ENCODE measurements around the gene TCF19. TPM values are rescaled to one million over a fixed set of nuclear protein-coding genes. Genes with fewer than 3 reads are reported as not detected.
"Not testable (repeated sequence)": the region's sequence is repeated elsewhere in the genome, so short reads cannot be mapped to it uniquely, and the experiment has no call there.

Gene TCF19
- total RNA-seq, 2 donors from 2014 or later = 10.8 to 12.5 TPM

DNA sequence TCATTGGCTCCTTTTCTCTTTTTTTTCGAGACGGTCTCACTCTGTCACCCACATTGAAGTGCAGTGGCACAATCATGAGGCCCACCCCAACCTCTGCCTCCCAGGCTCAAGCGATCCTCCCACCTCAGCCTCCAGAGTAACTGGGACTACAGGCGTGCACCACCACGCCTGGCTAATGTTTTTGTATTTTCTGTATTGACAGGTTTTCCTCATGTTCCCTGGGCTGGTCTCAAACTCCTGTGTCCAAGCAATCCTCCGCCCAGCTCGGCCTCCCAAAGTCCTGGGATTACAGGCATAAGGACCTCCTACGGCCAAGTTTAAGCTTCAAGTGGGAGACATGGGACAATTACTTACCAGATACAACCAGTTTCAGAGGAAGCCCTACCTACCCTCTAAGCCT, 21.5 kb downstream of the TCF19 start:
- 90 to 94% methylated on average over 6 to 8 of the region's 8 CpGs for WGBS, 2 experiments (ENCODE audit: insufficient coverage in 1 of 2, insufficient read length in 1 of 2)
- H3K4me3 Mint-ChIP-seq = no peak overlapping the region
- Histone ChIP-seq H3K4me1 (ENCODE audit: control insufficient read depth, insufficient read depth, low read length) (no peaks in the 10 kb centered on the region), H3K27me3 (ENCODE audit: control insufficient read depth, insufficient read depth, low read length, poor library complexity, severe bottlenecking) (no peaks in the 10 kb centered on the region), H3K36me3 (ENCODE audit: control insufficient read depth, insufficient read depth, low read length) (no peaks in the 10 kb centered on the region), H3K27ac (ENCODE audit: low read depth, low read length) (no peak overlapping the region), H3K9me3 (ENCODE audit: control insufficient read depth, low read length) (no peaks in the 10 kb centered on the region), H3K4me3 (ENCODE audit: low read length) (no peak overlapping the region), H3K9ac (ENCODE audit: extremely low read depth, low read length, poor library complexity, severe bottlenecking) (no peak overlapping the region)
- no peaks in the 10 kb centered on the region for H3K36me3 Mint-ChIP-seq (ENCODE audit: low read depth)
- no peaks in the 10 kb centered on the region for H3K27me3 Mint-ChIP-seq (ENCODE audit: insufficient read depth)
- H3K27ac Mint-ChIP-seq = no peak overlapping the region
- no peak for DNase-seq
- no peaks in the 10 kb centered on the region for H3K9me3 Mint-ChIP-seq
- peaks cover 17% of the 10 kb centered on the region for H3K4me1 Mint-ChIP-seq
- TF ChIP-seq, protein P1, sequence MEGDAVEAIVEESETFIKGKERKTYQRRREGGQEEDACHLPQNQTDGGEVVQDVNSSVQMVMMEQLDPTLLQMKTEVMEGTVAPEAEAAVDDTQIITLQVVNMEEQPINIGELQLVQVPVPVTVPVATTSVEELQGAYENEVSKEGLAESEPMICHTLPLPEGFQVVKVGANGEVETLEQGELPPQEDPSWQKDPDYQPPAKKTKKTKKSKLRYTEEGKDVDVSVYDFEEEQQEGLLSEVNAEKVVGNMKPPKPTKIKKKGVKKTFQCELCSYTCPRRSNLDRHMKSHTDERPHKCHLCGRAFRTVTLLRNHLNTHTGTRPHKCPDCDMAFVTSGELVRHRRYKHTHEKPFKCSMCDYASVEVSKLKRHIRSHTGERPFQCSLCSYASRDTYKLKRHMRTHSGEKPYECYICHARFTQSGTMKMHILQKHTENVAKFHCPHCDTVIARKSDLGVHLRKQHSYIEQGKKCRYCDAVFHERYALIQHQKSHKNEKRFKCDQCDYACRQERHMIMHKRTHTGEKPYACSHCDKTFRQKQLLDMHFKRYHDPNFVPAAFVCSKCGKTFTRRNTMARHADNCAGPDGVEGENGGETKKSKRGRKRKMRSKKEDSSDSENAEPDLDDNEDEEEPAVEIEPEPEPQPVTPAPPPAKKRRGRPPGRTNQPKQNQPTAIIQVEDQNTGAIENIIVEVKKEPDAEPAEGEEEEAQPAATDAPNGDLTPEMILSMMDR (conservative IDR thresholded peaks at IDR 0.05) = no peak

DNA sequence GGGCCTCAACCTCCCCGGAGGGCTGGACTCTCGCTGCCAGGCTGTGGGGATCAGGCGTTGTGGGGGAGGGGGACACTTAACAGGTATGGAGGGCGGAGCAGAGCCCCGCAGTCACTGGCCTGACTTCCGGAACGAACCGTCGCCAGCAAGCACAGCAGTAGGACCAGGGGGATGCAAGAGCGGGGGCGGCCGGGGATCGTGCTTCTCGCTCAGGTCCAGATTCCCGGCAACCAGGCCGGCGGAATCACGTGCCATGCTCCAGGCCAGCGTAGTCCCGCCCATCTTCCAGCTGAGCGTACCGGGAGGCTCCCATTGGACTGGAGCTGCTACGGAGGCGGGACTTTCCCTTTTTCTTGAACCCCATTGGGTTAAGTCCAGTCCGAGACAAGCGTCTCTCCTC, 22.1 kb downstream of the TCF19 start:
- H3K4me1 Mint-ChIP-seq = peaks cover 17% of the 10 kb centered on the region

DNA sequence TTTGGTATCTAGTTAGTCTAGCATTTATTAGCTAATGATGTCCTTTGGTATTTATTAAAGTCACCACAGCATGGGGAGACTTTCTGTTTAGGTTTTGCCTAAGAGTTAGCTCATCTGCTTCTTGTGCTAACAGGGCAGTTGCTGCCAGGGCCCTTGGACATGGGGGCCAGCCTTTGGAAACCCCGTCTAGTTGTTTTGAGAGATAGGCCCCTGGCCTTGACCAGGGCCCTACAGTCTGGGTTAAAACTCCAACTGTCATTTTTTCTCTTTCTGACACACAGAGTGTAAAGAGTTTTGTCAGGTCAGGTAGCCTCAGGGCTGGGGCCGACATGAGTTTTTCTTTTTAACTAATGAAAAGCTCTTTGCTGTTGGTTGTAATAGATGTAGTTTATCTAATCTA, 24.9 kb downstream of the TCF19 start:
- H3K4me1 ChIP-seq (ENCODE audit: control insufficient read depth, insufficient read depth, low read length); DNase-seq; H3K9ac ChIP-seq (ENCODE audit: extremely low read depth, low read length, poor library complexity, severe bottlenecking); H3K9me3 Mint-ChIP-seq; H3K27me3 ChIP-seq (ENCODE audit: control insufficient read depth, insufficient read depth, low read length, poor library complexity, severe bottlenecking); H3K27ac ChIP-seq (ENCODE audit: low read depth, low read length); H3K27ac Mint-ChIP-seq; H3K36me3 Mint-ChIP-seq (ENCODE audit: low read depth); H3K9me3 ChIP-seq (ENCODE audit: control insufficient read depth, low read length); H3K27me3 Mint-ChIP-seq (ENCODE audit: insufficient read depth); H3K4me3 Mint-ChIP-seq; H3K4me3 ChIP-seq (ENCODE audit: low read length); H3K36me3 ChIP-seq (ENCODE audit: control insufficient read depth, insufficient read depth, low read length): not testable (repeated sequence)
- WGBS, 2 experiments (ENCODE audit: insufficient coverage in 1 of 2, insufficient read length in 1 of 2) = 92 to 100% methylated on average over 1 of the region's 2 CpGs
- peaks cover 18% of the 10 kb centered on the region for H3K4me1 Mint-ChIP-seq

More for the DNA sequence above, 22.1 kb downstream of the TCF19 start:
- Histone ChIP-seq H3K27ac (ENCODE audit: low read depth, low read length) (no peak overlapping the region), H3K9ac (ENCODE audit: extremely low read depth, low read length, poor library complexity, severe bottlenecking) (no peak overlapping the region), H3K4me3 (ENCODE audit: low read length) (no peak overlapping the region), H3K4me1 (ENCODE audit: control insufficient read depth, insufficient read depth, low read length) (no peaks in the 10 kb centered on the region), H3K27me3 (ENCODE audit: control insufficient read depth, insufficient read depth, low read length, poor library complexity, severe bottlenecking) (no peaks in the 10 kb centered on the region), H3K9me3 (ENCODE audit: control insufficient read depth, low read length) (no peaks in the 10 kb centered on the region), H3K36me3 (ENCODE audit: control insufficient read depth, insufficient read depth, low read length) (no peaks in the 10 kb centered on the region)
- no peak overlapping the region for H3K27ac Mint-ChIP-seq
- no peaks in the 10 kb centered on the region for H3K36me3 Mint-ChIP-seq (ENCODE audit: low read depth)
- H3K9me3 Mint-ChIP-seq = no peaks in the 10 kb centered on the region
- peak; percentile 75 for DNase-seq
- whole genome bisulfite sequencing, 2 experiments (ENCODE audit: insufficient coverage in 1 of 2, insufficient read length in 1 of 2) = 92 to 95% methylated on average over 20 to 26 of the region's 26 CpGs
- H3K27me3 Mint-ChIP-seq (ENCODE audit: insufficient read depth) = no peaks in the 10 kb centered on the region
- TF ChIP-seq, protein P1 (conservative IDR thresholded peaks at IDR 0.05) = no peak
- H3K4me3 Mint-ChIP-seq = no peak overlapping the region

DNA sequence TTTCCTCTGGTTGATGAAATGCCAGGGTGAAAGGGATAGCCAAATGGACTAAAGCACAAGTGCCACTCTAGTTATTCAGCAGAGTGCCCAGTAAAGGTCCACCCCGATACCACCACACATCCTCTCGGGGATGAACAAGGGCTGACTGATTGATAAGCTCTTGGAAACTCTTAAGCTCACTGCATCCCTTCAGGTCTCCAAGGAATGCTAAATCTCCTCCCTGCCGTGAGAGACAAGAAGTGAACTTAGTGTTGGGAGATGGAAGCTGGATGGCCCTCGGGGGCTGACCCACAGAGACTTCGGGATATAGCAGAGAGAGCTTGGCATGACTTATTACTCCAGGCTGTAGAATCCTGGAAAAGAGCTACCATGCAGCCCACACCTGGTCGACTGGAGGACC, 25.5 kb downstream of the TCF19 start:
- H3K27me3 Mint-ChIP-seq (ENCODE audit: insufficient read depth); H3K9me3 Mint-ChIP-seq; H3K9me3 ChIP-seq (ENCODE audit: control insufficient read depth, low read length); H3K4me1 ChIP-seq (ENCODE audit: control insufficient read depth, insufficient read depth, low read length); H3K27ac ChIP-seq (ENCODE audit: low read depth, low read length); H3K4me3 ChIP-seq (ENCODE audit: low read length); H3K9ac ChIP-seq (ENCODE audit: extremely low read depth, low read length, poor library complexity, severe bottlenecking); H3K4me3 Mint-ChIP-seq; H3K27ac Mint-ChIP-seq; H3K27me3 ChIP-seq (ENCODE audit: control insufficient read depth, insufficient read depth, low read length, poor library complexity, severe bottlenecking); H3K36me3 Mint-ChIP-seq (ENCODE audit: low read depth); H3K36me3 ChIP-seq (ENCODE audit: control insufficient read depth, insufficient read depth, low read length): not testable (repeated sequence)
- WGBS, 2 experiments (ENCODE audit: insufficient coverage in 1 of 2, insufficient read length in 1 of 2) = 66 to 81% methylated on average over 3 to 6 of the region's 6 CpGs
- DNase-seq = peak; percentile 50
- H3K4me1 Mint-ChIP-seq = peaks cover 14% of the 10 kb centered on the region

DNA sequence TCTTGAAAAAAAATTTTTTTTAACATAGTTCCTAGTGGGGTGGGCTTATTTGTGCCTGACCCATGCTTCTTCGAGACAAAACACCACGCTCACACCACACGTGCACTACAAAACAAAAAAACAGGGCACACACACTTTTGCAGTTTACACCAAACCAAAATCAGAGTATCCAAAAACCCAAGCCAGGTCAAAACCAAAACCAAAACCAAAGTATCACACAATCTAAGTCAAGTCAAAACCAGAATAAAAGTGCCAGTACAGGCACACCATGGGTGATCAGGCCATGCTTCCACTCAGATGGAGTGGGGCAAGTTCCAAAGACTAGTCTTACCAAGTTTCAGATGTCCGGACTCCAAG, 27.3 kb downstream of the TCF19 start:
- H3K27ac Mint-ChIP-seq; H3K36me3 Mint-ChIP-seq (ENCODE audit: low read depth); DNase-seq; H3K27ac ChIP-seq (ENCODE audit: low read depth, low read length); H3K9me3 Mint-ChIP-seq; H3K4me1 ChIP-seq (ENCODE audit: control insufficient read depth, insufficient read depth, low read length); H3K4me3 ChIP-seq (ENCODE audit: low read length); H3K9me3 ChIP-seq (ENCODE audit: control insufficient read depth, low read length); H3K27me3 Mint-ChIP-seq (ENCODE audit: insufficient read depth); H3K4me3 Mint-ChIP-seq; H3K36me3 ChIP-seq (ENCODE audit: control insufficient read depth, insufficient read depth, low read length); H3K9ac ChIP-seq (ENCODE audit: extremely low read depth, low read length, poor library complexity, severe bottlenecking); H3K27me3 ChIP-seq (ENCODE audit: control insufficient read depth, insufficient read depth, low read length, poor library complexity, severe bottlenecking): not testable (repeated sequence)
- 94 to 100% methylated on average over 1 to 4 of the region's 4 CpGs for WGBS, 2 experiments (ENCODE audit: insufficient coverage in 1 of 2, insufficient read length in 1 of 2)
- H3K4me1 Mint-ChIP-seq = peaks cover 14% of the 10 kb centered on the region
